ENCODE results near the gene DNM1L. TPM values are rescaled to one million over a fixed set of nuclear protein-coding genes. Genes with fewer than 3 reads are reported as not detected.

Gene DNM1L
- total RNA-seq, 1 donor from 2014 or later, result 40.9 TPM

GRCh38 chr12:32737715-32738114, 58.6 kb downstream of the DNM1L start:
- H3K4me3 ChIP-seq, result no peak overlapping the region
- H3K36me3 ChIP-seq, result peaks cover 98% of the 10 kb centered on the region
- H3K27me3 ChIP-seq (ENCODE audit: low read depth), result no peaks in the 10 kb centered on the region
- no peak for TF ChIP-seq CTCF (IDR thresholded peaks at IDR 0.05)
- no peaks in the 10 kb centered on the region for H3K4me1 ChIP-seq
- intact Hi-C loops (cut with DNase I), result no loop called here
- no peak overlapping the region for H3K27ac ChIP-seq
- no peak for ATAC-seq
- no peaks in the 10 kb centered on the region for H3K9me3 ChIP-seq
- DNase-seq, result no peak

DNA sequence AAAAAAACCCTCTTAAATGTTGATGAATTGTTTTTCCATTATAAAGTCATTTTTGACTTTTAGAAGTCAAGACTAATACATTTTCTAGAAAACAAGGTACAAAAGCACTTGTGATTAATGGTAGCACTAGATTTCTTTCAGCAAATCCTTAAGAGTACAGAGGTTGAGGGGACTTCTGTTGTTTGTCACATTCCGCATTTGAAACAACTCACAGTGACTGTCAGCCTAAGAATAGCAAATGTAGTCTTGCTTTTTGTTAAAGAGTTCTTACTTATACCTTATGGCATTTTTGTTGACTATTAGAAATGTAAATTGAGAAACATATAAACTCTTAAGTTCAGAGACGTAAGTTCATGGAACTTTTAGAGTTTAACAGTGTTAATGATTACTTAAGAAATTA, 60.2 kb downstream of the DNM1L start:
- no peaks in the 10 kb centered on the region for H3K9me3 ChIP-seq
- intact Hi-C loops (cut with DNase I), result no loop called here
- H3K36me3 ChIP-seq, result peaks cover 100% of the 10 kb centered on the region
- H3K27ac ChIP-seq, result no peak overlapping the region
- no peaks in the 10 kb centered on the region for H3K27me3 ChIP-seq (ENCODE audit: low read depth)
- H3K4me3 ChIP-seq, result no peak overlapping the region
- ATAC-seq (no peak), DNase-seq (no peak)
- no peaks in the 10 kb centered on the region for H3K4me1 ChIP-seq
- no peak for TF ChIP-seq CTCF (IDR thresholded peaks at IDR 0.05)

DNA sequence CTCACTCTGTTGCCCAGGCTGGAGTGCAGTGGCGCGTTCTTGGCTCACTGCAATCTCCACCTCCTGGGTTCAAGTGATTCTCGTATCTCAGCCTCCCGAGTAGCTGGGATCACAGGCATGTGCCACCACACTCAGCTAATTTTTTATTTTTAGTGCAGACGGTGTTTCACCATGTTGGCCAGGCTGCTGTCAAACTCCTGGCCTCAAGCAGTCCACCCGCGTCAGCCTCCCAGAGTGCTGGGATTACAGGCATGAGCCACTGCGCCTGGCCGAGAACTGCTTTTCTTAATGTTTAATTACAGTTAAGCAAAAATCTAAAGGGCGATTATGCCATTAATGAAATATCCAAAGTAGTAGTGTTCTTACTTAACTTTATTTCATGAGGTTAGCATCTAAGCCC, 63.0 kb downstream of the DNM1L start:
- Histone ChIP-seq H3K9me3 (no peaks in the 10 kb centered on the region), H3K36me3 (peaks cover 100% of the 10 kb centered on the region), H3K4me3 (no peak overlapping the region), H3K27ac (no peak overlapping the region), H3K27me3 (ENCODE audit: low read depth) (no peaks in the 10 kb centered on the region), H3K4me1 (no peaks in the 10 kb centered on the region)
- TF ChIP-seq CTCF (IDR thresholded peaks at IDR 0.05), result no peak
- ATAC-seq (no peak), DNase-seq (no peak)
- intact Hi-C loops (cut with DNase I), result no loop called here

DNA sequence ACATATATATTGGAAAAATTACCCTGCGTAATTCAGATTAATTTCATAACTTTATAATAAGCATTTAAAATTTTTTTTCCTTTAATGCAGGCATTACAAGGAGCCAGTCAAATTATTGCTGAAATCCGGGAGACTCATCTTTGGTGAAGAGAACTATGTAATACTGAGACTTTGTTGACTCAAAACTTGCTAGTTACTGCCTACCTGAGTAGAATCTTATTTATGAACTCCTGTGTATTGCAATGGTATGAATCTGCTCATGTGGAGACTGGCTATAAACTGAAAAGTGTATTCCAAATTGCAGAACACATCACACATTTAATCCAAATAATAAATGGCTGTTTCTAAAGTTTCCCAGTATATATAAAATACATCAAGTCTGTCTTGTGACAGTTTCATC, 64.2 kb downstream of the DNM1L start:
- no peak overlapping the region for H3K27ac ChIP-seq
- intact Hi-C loops (cut with DNase I), result no loop called here
- H3K27me3 ChIP-seq (ENCODE audit: low read depth), result no peaks in the 10 kb centered on the region
- no peak overlapping the region for H3K4me3 ChIP-seq
- DNase-seq (no peak), ATAC-seq (no peak)
- peaks cover 100% of the 10 kb centered on the region for H3K36me3 ChIP-seq
- no peak for TF ChIP-seq CTCF (IDR thresholded peaks at IDR 0.05)
- no peaks in the 10 kb centered on the region for H3K4me1 ChIP-seq
- no peaks in the 10 kb centered on the region for H3K9me3 ChIP-seq

DNA sequence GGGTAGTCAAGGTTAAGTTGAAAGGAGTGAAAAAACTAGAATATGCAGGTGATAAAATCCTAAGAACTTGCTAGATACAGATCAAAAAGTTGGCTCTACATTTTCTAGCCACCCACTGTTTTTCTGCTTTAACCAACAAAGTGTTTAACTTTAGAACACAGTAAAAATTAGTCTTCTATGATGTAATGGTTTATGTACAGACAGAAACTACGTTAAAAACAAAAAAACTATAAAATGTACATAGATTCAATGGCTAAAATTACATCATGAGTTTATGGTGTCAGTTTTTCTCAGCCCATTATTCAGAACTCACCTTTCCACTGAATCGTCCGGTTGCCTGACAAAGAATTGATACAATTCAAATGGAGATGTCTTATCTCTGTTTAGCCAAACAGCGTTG, 74.5 kb downstream of the DNM1L start:
- ATAC-seq (no peak), DNase-seq (no peak)
- peaks cover 14% of the 10 kb centered on the region for H3K4me1 ChIP-seq
- H3K27ac ChIP-seq, result no peak overlapping the region
- H3K4me3 ChIP-seq, result peak overlapping the region; percentile 87
- H3K36me3 ChIP-seq, result peaks cover 55% of the 10 kb centered on the region
- H3K9me3 ChIP-seq, result no peaks in the 10 kb centered on the region
- no peak for TF ChIP-seq CTCF (IDR thresholded peaks at IDR 0.05)
- intact Hi-C loops (cut with DNase I), result no loop called here
- no peaks in the 10 kb centered on the region for H3K27me3 ChIP-seq (ENCODE audit: low read depth)

DNA sequence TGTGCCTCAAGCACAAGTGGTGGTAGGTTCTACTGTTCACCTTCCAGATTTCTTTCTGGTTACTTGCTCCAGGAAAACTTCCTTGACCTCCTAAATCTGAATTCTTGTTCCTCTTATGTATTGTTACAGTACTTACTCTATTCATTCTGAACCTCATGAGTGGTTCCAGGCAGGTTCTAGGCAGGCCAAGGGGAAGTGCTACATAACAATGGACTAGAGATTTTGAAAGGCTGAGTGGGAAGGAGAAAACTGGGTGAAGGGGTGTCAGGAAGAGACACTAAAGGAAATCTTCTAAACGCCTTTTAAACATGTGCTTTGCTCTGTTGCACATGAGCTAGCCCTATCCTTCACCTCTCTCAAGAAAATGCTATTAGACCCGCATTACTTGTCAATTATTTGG, 75.0 kb downstream of the DNM1L start:
- Histone ChIP-seq H3K36me3 (peaks cover 50% of the 10 kb centered on the region), H3K4me1 (peaks cover 14% of the 10 kb centered on the region), H3K27ac (peak overlapping the region; percentile 86), H3K4me3 (peak overlapping the region; percentile 87), H3K9me3 (no peaks in the 10 kb centered on the region), H3K27me3 (ENCODE audit: low read depth) (no peaks in the 10 kb centered on the region)
- intact Hi-C loops (cut with DNase I), result no loop called here
- ATAC-seq (no peak), DNase-seq (no peak)
- TF ChIP-seq CTCF (IDR thresholded peaks at IDR 0.05), result no peak
